ENCODE data around the gene KCNQ1OT1.

KCNQ1OT1 gene

DNA sequence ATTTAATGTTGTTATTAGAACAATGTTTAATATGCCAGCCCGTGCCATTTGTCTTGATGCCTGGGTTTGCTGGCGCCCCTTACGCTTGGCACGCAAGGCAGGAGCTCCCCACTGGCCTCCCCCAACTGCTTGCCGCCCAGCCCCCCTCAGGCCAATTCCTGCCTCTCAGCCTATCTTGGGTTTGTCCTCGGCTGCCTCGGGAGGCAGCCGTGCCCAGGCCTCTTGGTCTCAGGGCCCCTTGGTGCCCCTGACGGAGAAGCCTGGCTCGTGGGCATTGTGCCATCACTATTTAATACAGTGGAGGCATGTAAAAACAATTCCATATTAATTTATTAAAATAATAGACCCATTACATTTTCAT, 119.8 kb downstream of the KCNQ1OT1 start (continued):
- TF ChIP-seq, protein P1, sequence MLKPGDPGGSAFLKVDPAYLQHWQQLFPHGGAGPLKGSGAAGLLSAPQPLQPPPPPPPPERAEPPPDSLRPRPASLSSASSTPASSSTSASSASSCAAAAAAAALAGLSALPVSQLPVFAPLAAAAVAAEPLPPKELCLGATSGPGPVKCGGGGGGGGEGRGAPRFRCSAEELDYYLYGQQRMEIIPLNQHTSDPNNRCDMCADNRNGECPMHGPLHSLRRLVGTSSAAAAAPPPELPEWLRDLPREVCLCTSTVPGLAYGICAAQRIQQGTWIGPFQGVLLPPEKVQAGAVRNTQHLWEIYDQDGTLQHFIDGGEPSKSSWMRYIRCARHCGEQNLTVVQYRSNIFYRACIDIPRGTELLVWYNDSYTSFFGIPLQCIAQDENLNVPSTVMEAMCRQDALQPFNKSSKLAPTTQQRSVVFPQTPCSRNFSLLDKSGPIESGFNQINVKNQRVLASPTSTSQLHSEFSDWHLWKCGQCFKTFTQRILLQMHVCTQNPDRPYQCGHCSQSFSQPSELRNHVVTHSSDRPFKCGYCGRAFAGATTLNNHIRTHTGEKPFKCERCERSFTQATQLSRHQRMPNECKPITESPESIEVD (tag by site-specific recombination; IDR thresholded peaks at IDR 0.05) = no peak
- no peak for TF ChIP-seq ZNF311 (tag by site-specific recombination; IDR thresholded peaks at IDR 0.05; ENCODE audit: borderline replicate concordance)
- no peak for TF ChIP-seq ZBTB20 (tag by site-specific recombination; IDR thresholded peaks at IDR 0.05)

DNA sequence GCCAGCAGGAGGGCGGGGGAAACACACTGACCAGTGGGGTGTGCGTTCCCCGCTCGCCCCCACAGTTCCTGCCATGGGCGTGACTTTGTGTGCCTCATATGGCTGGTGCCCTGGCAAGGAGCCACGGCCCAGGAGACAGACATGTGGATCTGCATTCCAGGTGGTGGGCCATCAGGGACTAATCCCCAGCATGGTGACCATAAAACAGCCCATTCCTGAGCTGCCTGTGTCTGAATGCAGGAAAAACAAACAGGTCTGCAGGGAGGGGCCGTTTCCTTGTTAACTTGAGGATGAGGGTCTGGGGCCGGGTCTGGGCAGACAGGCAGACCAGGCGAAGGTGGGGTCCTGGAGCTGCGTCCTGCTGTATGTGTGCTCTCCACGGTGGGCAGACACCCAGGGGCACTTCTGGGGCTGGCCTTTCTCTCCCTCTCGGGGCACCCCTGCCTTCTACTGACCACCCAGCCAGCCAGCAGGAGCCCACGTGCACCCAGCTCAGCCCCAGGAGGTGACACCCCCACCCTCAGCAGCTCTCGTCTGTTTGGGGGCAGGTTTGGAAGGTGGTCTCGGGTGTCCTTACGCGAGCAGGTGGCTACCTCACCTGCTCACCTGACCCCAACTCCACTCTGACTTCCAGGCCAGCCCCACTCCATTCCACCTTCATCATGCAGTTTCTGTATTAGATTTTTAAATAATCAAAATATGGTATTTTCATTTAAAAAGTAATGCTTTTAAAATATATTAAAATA, 120.3 kb downstream of the KCNQ1OT1 start:
- no peak overlapping the region for H3K27ac ChIP-seq (ENCODE audit: extremely low read depth, low read depth, low read length)
- ChIA-PET POLR2A (no interaction called here), CTCF (no interaction called here)
- no peaks in the 10 kb centered on the region for H3K9me3 ChIP-seq (ENCODE audit: control insufficient read depth, insufficient read depth, low read depth, low read length)
- no peak overlapping the region for H3K4me3 ChIP-seq (ENCODE audit: low read depth, low read length)
- peak; percentile 92 for TF ChIP-seq ZIC2 (tag by site-specific recombination; IDR thresholded peaks at IDR 0.05)
- TF ChIP-seq, protein P2, sequence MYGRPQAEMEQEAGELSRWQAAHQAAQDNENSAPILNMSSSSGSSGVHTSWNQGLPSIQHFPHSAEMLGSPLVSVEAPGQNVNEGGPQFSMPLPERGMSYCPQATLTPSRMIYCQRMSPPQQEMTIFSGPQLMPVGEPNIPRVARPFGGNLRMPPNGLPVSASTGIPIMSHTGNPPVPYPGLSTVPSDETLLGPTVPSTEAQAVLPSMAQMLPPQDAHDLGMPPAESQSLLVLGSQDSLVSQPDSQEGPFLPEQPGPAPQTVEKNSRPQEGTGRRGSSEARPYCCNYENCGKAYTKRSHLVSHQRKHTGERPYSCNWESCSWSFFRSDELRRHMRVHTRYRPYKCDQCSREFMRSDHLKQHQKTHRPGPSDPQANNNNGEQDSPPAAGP (tag by site-specific recombination; IDR thresholded peaks at IDR 0.05) = no peak
- TF ChIP-seq GLIS1 (tag by site-specific recombination; IDR thresholded peaks at IDR 0.05) = peak; percentile 44
- no peaks in the 10 kb centered on the region for H3K4me1 ChIP-seq (ENCODE audit: control insufficient read depth, insufficient read depth, low read length)
- H3K36me3 ChIP-seq (ENCODE audit: control insufficient read depth in 2 of 2, insufficient read depth in 1 of 2, low read length in 2 of 2) = no peaks in the 10 kb centered on the region

DNA sequence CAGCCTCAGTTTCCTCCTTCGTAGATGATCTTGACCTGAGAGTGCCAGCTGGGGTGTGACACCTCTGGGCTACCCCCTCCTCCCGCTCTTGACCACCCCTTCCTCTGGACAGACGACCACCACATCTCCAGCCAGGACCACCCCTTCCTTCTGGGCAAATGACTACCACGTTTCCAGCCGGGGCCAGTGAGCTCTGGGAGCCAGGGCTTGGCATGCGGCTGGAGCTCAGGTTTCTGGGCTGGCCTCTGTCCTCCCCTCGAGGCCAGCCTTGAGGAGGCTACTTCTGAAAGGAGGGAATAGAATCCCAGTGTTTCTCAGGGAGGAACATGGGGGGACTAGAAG, 120.9 kb downstream of the KCNQ1OT1 start:
- Histone ChIP-seq H3K36me3 (ENCODE audit: control insufficient read depth in 2 of 2, insufficient read depth in 1 of 2, low read length in 2 of 2) (no peaks in the 10 kb centered on the region), H3K9me3 (ENCODE audit: control insufficient read depth, insufficient read depth, low read depth, low read length) (no peaks in the 10 kb centered on the region), H3K4me3 (ENCODE audit: low read depth, low read length) (no peak overlapping the region), H3K27ac (ENCODE audit: extremely low read depth, low read depth, low read length) (no peak overlapping the region), H3K4me1 (ENCODE audit: control insufficient read depth, insufficient read depth, low read length) (no peaks in the 10 kb centered on the region)
- TF ChIP-seq, protein P3, sequence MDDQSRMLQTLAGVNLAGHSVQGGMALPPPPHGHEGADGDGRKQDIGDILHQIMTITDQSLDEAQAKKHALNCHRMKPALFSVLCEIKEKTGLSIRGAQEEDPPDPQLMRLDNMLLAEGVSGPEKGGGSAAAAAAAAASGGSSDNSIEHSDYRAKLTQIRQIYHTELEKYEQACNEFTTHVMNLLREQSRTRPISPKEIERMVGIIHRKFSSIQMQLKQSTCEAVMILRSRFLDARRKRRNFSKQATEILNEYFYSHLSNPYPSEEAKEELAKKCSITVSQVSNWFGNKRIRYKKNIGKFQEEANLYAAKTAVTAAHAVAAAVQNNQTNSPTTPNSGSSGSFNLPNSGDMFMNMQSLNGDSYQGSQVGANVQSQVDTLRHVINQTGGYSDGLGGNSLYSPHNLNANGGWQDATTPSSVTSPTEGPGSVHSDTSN (CRISPR knock-in tag; IDR thresholded peaks at IDR 0.05) = no peak
- TF ChIP-seq ZNF239 (tag by site-specific recombination; IDR thresholded peaks at IDR 0.05) = no peak
- ChIA-PET CTCF (interaction anchor here (0.6 kb wide), 1 partner anchor 180 kb away, joined by 3 read pairs; no protein-coding TSS in a partner anchor), POLR2A (no interaction called here)

DNA sequence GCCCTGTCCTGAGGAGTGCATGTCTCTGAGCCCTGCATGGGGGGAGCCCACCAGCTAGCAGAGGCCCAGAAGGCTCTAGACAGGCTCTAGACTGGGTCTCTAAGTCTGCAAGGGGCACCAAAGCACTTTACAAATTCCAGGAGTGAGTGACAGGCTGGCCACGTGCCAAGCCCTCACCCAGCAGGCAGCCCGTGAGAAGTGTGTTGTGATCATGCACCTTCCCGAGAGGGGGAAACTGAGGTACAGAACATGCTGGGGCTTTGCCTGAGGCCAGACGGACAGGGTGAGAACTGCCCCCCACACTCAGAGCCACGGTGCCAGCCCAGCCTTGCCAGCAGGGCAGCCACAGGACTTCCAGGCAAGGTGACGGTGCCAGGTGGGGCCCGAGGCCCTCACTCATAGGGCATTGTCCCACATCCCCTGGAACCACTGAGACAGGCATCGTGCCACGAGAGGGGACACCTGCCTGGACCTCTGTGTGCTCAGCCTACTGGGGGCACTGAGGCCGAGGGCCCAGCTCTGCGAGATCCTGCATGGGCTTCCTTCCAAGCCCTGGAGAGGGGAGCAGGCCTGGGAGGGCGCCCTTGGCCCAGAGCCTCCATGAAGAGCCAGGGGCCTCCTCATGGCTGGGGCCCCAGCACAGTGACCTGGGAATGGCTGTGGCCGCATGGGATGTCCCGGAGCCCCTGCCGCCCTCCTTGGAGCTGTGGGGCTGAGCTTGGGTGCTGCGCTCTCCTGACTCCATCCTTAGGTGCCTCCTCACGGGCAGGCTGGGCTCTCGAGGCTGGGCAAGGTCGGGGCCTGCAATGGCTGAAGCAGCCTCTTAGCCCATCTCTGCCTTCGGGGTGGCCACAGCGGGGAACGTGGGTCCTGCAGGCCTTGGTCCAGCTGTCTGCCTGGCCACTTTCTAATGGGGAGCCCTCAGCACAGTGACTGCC, 121.5 kb downstream of the KCNQ1OT1 start:
- CTCF ChIA-PET = interaction anchor here (0.6 kb wide), 1 partner anchor 181 kb away, joined by 3 read pairs; no protein-coding TSS in a partner anchor
- Histone ChIP-seq H3K27ac (ENCODE audit: extremely low read depth, low read depth, low read length) (no peak overlapping the region), H3K9me3 (ENCODE audit: control insufficient read depth, insufficient read depth, low read depth, low read length) (no peaks in the 10 kb centered on the region), H3K4me1 (ENCODE audit: control insufficient read depth, insufficient read depth, low read length) (no peaks in the 10 kb centered on the region), H3K4me3 (ENCODE audit: low read depth, low read length) (no peak overlapping the region), H3K36me3 (ENCODE audit: control insufficient read depth in 2 of 2, insufficient read depth in 1 of 2, low read length in 2 of 2) (no peaks in the 10 kb centered on the region)
- TF ChIP-seq ZNF132 (tag by site-specific recombination; IDR thresholded peaks at IDR 0.05; ENCODE audit: borderline replicate concordance) (no peak), FEZF1 (tag by site-specific recombination; IDR thresholded peaks at IDR 0.05) (no peak), REPIN1 (tag by site-specific recombination; IDR thresholded peaks at IDR 0.05; ENCODE audit: low read depth) (no peak), ZNF19 (tag by site-specific recombination; IDR thresholded peaks at IDR 0.05; ENCODE audit: low read depth) (no peak), ZNF169 (tag by site-specific recombination; IDR thresholded peaks at IDR 0.05) (no peak)
- POLR2A ChIA-PET = no interaction called here

All from HEK293 (cell line).